Left forelimb (tissue), 1 donor: Measurements from ENCODE around the gene RNU1-4.
"Not testable (repeated sequence)": the region's sequence is repeated elsewhere in the genome, so short reads cannot be mapped to it uniquely, and the experiment has no call there.

Experiments used
- DNase-seq: peaks from one replicate; pipeline ENCODE4 v3.0.0-alpha.2; 2018; ENCODE audit warnings: low spot score

RNU1-4 gene

GRCh38 chr1:16728243-16728949, 11.9 kb upstream of the RNU1-4 start:
- peak; percentile 45 for DNase-seq

- not testable (repeated sequence) for DNase-seq
Measured at GRCh38 chr1:16732254-16732896, 7.9 kb upstream of the RNU1-4 start.

GRCh38 chr1:16741230-16741629, 914 bp downstream of the RNU1-4 start:
- DNase-seq, result not testable (repeated sequence)

DNA sequence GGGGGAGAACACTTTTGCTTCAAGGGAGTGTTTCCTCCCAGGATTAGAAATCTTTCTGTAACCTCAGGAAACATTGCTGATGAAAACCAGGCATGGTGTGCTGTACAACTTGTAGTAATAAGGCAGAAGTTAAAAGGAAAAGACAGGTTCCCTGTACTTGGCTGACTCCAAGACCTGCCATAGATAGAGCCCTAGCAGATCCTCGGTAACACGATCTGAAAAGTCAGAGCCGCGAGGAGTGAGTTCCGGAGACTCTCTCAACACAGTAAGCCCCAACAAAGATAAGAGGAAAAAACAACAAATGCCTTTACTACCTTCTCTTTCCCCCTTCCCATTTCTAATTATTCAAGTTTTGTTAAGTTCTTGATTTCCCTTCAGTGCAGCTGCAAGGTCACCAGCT, 7.3 kb downstream of the RNU1-4 start:
- DNase-seq, result not testable (repeated sequence)

DNA sequence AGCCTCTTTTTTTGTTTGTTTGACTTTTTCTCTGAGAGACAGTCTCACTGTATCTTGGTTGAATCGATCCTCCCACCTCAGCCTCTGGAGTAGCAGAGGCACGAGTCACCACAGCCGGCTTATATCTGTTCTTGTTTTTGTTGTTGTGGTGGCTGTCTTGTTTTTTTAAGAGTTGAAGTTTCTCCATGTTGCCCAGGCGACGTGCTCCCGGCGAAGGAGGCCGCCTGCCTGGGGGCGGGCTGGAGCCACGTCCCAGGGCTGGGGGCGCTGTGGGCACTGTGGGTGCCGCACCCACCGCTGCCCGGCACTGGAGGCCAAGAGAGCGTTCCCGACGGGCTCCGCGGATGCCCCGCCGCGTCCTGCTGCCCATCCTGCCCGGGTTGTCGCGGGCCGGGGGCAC, 8.4 kb downstream of the RNU1-4 start:
- not testable (repeated sequence) for DNase-seq

DNA sequence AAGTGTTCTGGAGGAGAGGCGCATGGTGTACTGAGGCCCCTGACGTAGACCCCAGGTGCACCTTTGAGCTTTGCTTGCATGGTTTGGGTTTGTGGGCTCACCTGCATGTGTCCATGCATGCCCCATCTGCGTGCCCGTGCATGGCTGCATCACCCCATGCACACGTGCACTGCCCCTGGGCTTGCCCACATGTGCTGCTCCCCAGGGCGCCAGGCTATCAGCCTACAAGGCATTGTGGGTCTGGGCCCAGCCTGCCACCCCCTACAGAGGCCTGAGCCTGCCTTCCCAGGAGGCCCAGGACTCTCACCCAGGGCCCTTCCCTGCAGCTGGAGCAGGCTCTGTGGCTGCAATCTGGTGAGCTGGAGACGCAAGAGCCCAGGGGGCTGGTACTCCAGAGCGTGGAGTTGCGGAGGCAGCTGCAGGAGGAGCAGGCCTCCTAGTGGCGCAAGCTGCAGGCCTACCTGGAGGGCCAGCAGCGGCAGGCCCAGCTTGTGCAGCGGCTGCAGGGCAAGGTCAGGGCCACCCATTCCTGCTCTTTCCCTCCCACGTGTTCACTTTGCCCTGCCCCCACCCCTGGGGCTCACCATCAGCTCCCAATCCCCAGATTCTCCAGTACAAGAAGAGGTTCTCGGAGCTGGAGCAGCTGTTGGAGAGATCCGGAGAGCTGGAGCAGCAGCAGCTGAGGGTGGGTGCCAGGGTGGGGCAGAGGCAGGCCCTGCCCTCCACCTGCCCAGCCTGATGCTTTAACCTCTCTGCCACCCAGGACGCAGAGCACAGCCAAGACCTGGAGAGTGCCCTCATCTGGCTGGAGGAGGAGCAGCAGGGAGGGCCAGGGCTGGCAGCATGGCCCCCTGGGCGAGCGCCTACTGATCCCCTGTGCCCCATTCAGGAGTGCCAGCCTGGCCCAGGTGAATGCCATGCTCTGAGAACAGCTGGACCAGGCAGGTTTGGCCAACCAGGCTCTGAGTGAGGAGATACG, 9.9 kb downstream of the RNU1-4 start:
- not testable (repeated sequence) for DNase-seq

DNA sequence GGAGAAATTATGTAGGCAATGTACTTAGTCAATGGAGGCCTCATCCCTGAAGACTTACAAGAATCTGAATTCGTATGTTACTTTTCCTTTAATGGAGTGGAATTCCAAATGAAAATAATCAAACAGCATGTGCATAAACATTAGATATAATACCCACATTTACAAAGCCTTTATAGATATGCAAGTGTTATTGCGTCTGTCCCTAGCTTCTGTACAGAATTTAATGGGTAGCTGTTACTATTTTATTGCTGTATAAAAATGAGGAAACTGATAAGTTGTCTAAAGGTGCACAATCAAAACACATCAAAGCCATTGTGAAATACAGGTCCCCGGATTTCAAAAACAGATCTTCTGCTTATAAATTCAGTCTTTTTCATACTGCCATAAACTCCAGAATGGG, 12.5 kb downstream of the RNU1-4 start:
- not testable (repeated sequence) for DNase-seq

DNA sequence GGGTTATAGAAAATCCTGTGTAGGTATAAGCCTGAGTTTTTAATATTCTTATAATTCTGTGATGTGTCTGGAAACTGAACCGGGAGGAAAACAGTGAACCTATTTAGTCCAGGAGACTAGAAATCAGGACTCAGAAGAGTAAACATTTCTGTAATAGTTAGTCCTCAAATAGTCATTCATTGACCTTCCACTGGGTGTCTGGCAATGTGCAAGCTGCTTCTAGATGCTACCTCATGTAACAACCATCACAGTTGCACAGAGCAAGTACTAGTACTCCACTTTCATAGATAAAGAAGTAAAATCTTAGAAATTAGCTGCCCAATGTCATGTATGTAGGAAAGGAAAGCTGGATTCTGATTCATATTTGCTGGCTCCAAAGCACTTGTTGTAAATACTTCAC, 15.1 kb downstream of the RNU1-4 start:
- not testable (repeated sequence) for DNase-seq

DNA sequence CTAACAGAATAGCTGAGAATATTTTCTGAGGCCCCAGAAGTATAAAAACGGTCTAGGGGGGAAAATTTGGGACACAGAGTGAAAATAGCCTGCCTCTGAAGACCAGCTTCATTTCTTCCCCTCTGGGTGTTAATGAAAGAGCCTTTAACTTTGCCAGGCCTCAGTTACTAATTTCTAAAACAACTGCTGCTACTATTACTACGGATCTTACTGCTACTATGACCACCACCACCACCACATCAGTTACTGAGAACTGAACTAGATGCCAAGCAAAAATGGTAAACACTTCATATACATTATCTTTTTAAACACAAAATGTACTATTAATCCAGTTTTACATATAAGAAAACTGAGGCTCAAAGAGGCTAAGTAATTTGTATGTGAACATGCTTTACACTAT, 15.6 kb downstream of the RNU1-4 start:
- not testable (repeated sequence) for DNase-seq

GRCh38 chr1:16757574-16757973, 17.3 kb downstream of the RNU1-4 start:
- not testable (repeated sequence) for DNase-seq

- not testable (repeated sequence) for DNase-seq
Measured at GRCh38 chr1:16758060-16758459, 17.7 kb downstream of the RNU1-4 start.

- DNase-seq, result peak; percentile 25
Measured at GRCh38 chr1:16759041-16759493, 18.8 kb downstream of the RNU1-4 start.

DNA sequence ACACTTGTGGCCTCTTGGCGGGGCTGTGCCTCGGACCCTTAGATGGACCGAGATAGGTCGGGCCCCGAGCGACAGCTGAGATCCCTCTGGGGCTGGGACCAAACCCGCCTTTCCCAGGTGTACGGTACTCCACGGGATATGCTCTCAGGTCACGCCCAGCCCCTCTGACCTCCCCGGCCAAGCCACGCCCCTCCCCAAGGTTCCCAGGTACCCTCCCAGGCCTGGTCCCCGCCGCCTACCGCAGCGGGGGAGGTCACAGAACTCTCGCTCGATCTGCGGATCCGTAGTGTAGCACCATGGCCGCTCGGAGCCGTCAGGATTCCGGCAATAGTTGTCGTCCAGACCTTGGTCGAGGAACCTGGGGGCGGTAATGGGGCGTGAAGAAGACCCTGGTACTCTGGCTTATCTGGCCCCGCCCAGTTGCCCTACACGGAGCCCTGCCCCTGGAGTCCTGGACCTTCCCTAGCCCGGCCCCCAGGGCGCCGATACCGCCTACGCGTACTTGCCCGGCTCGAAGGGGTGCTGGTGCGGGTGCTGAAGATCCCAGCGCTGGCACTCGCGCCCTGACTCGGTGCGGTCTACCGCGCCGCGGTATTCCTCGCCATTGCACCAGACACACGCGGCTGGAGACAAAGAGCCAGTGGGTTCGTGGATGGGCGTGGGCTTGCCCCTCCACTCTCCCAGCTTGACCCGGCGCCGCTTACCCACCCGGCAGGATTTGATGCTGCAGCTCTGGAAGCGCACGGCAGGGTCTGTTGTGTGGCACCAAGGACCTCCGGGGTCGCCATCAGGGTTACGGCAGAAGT, 19.5 kb downstream of the RNU1-4 start:
- peak; percentile 17 for DNase-seq

DNA sequence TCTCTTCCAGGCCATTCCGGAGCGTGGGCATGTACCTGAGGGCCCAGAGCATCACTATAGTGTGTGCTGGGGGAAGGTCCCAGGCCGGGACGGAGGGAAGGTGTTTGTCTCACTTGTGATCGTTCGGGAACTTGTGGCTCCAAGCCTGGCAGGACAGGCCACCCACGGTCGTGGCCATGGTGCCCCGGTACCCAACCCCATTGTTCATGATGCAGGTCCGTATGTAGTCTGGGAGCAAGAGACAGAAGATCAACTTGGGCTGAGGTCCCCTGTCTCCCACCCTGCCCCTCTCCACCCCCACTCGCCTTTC, 20.1 kb downstream of the RNU1-4 start:
- DNase-seq, result not testable (repeated sequence)

DNA sequence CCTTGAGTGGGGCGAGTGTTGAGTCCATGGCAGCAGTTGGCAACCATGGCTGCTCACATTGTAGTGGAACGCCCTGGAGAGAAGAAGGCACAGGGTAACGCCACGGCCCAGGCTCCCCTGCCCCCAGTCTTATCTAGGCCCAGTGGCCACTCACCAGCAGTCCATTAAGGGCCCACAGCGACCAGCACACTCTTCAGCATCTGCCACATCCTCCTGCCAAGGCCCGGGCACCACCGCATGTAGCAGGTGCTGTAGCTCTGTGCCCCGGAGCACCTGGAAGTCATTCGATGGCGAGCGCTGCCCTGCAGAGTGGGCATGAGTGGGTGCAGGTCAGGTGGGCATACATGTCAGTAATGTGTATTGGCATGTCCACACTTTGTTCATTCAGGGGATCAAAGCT, 20.5 kb downstream of the RNU1-4 start:
- DNase-seq, result peak; percentile 6

GRCh38 chr1:16764248-16764819, 24.0 kb downstream of the RNU1-4 start:
- DNase-seq, result peak; percentile 60

- peak; percentile 57 for DNase-seq
Measured at GRCh38 chr1:16764820-16765655, 24.7 kb downstream of the RNU1-4 start.

DNA sequence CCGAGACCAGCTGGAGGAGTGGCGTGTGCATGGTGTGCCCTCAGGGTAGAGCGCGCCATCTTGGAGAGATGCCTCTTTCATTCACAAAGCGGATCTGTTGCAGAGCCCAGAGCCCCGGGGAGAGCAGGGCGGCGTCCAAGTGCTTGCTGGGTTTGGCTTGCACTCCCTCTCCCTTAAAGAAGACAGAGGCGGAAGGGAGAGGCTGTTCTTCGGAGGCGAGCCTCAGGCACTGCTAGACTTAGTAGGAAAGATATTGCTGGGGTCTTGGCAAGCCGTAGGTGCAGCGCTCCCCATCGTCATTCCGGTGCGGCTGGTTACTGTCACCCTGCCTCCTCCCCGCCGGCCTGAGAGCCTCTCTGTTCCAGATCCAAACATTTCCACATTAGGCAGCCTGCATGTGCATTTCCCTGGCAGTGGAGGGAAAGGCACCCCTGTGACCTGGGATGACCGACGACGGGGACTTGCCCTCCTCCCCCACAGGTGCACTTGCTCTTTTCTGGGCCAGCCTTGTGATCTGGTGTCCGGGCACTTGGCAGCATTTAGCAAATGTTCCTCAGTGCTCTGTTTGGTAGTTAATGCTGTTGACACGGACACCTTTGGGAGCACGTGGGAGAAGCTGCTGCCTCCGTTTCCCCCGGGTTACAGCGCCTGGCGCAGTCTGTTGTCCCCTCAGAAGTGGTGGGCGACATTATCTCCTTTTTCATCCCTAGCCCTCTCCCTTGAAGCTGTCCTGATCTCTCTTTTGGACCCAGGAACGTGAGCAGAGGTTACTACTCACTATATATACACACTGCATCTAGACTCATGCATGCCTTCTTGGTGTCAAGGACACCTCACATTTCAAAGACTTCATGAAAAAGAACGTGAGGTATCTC, 25.7 kb downstream of the RNU1-4 start:
- peak; percentile 73 for DNase-seq

- peak; percentile 38 for DNase-seq
Measured at GRCh38 chr1:16766689-16767256, 26.5 kb downstream of the RNU1-4 start.
